GM12878 (cell line): ENCODE measurements around the gene MMP10.

ENCODE experiments used
- BACH1 ChIP-seq: fragments of 450-650 bp; IDR thresholded peaks from 2 replicates; pipeline ENCODE4 v1.6.1; 2017; ENCODE audit warnings: mild to moderate bottlenecking, borderline replicate concordance
- CBFB ChIP-seq: IDR thresholded peaks from 2 replicates; pipeline ENCODE4 v1.6.1; 2016; ENCODE audit warnings: antibody characterized with exemption, low read depth
- FOS ChIP-seq: IDR thresholded peaks from 3 replicates; pipeline ENCODE4 v1.6.1; 2011; ENCODE audit warnings: borderline replicate concordance; ENCODE audit not compliant: insufficient read length; ENCODE audit errors: extremely low read depth
- FOXM1 ChIP-seq: IDR thresholded peaks from 2 replicates; pipeline ENCODE4 v1.6.1; 2012; ENCODE audit warnings: low read depth, mild to moderate bottlenecking, inconsistent platforms, low read length, moderate library complexity
- MYB ChIP-seq: fragments of 150-350 bp; IDR thresholded peaks from 2 replicates; pipeline ENCODE4 v1.6.1; 2014; ENCODE audit warnings: mild to moderate bottlenecking, low read depth, low read length, borderline replicate concordance
- SP1 ChIP-seq: IDR thresholded peaks from one replicate; pipeline ENCODE4 v1.6.1; 2011; ENCODE audit warnings: low read depth, low read length
- STAT1 ChIP-seq: fragments of 450-650 bp; conservative IDR thresholded peaks from 2 replicates; pipeline ENCODE4 v1.6.1; 2014; ENCODE audit warnings: antibody characterized with exemption, mild to moderate bottlenecking
- TAF1 ChIP-seq: IDR thresholded peaks from 2 replicates; pipeline ENCODE4 v1.6.1; 2011; ENCODE audit warnings: mild to moderate bottlenecking, low read depth, low read length, borderline replicate concordance
- ZNF274 ChIP-seq: IDR thresholded peaks from one replicate; pipeline ENCODE4 v1.8.0; 2011; ENCODE audit not compliant: insufficient read length, insufficient read depth
- TF ChIP-seq, protein P1 (sequence below), 3 experiments: IDR thresholded peaks in 2 of 3; conservative IDR thresholded peaks in 1 of 3; 2 replicates each; pipeline ENCODE4 v1.5.1; 2011; ENCODE audit warnings: low read depth in 3 of 3, low read length in 3 of 3, mild to moderate bottlenecking in 3 of 3, control low read depth in 2 of 3, moderate library complexity in 2 of 3, inconsistent platforms in 1 of 3, mixed read lengths in 1 of 3; ENCODE audit not compliant: control insufficient read depth in 2 of 3, insufficient read depth in 1 of 3; ENCODE audit errors: extremely low read depth in 1 of 3
- TF ChIP-seq, protein P2 (sequence below): fragments of 450-650 bp; IDR thresholded peaks from 2 replicates; pipeline ENCODE4 v1.6.1; 2017; ENCODE audit warnings: mild to moderate bottlenecking, moderate library complexity
- TF ChIP-seq, protein P3 (sequence below): IDR thresholded peaks from 2 replicates; pipeline ENCODE4 v1.6.1; 2012; ENCODE audit warnings: low read depth, low read length, improper control_type of control experiment

DNA sequence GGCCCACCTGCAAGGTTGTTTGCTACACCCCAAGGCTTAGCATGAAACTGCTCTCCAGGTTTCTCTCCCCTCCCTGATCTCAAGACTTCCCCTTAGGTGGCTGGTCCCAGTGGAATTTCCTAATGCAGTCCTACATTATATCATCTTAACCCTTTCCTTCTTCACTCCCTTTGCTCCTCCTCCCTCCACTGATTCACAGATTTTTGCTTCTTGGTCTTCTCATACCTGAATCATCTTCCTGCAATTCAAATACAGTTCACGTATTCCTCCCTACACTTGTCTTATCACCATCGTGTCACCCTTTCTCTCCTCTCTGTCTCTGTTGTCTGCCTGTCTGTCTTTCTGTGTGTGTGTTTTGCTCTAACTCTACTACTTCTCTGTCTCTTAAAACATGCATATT lies 17.0 kb downstream of the MMP10 start:
- TF ChIP-seq FOS (no peak), ZNF274 (no peak), FOXM1 (no peak), MYB (no peak), SP1 (no peak), CBFB (no peak), BACH1 (no peak), STAT1 (no peak), TAF1 (no peak)
- TF ChIP-seq, protein P1, sequence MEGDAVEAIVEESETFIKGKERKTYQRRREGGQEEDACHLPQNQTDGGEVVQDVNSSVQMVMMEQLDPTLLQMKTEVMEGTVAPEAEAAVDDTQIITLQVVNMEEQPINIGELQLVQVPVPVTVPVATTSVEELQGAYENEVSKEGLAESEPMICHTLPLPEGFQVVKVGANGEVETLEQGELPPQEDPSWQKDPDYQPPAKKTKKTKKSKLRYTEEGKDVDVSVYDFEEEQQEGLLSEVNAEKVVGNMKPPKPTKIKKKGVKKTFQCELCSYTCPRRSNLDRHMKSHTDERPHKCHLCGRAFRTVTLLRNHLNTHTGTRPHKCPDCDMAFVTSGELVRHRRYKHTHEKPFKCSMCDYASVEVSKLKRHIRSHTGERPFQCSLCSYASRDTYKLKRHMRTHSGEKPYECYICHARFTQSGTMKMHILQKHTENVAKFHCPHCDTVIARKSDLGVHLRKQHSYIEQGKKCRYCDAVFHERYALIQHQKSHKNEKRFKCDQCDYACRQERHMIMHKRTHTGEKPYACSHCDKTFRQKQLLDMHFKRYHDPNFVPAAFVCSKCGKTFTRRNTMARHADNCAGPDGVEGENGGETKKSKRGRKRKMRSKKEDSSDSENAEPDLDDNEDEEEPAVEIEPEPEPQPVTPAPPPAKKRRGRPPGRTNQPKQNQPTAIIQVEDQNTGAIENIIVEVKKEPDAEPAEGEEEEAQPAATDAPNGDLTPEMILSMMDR (IDR thresholded peaks at IDR 0.05 in 2 of 3, conservative IDR thresholded peaks at IDR 0.05 in 1 of 3; ENCODE audit: control insufficient read depth in 2 of 3, extremely low read depth in 1 of 3, insufficient read depth in 1 of 3, low read depth in 3 of 3, low read length in 3 of 3) = no peak
- TF ChIP-seq, protein P2, sequence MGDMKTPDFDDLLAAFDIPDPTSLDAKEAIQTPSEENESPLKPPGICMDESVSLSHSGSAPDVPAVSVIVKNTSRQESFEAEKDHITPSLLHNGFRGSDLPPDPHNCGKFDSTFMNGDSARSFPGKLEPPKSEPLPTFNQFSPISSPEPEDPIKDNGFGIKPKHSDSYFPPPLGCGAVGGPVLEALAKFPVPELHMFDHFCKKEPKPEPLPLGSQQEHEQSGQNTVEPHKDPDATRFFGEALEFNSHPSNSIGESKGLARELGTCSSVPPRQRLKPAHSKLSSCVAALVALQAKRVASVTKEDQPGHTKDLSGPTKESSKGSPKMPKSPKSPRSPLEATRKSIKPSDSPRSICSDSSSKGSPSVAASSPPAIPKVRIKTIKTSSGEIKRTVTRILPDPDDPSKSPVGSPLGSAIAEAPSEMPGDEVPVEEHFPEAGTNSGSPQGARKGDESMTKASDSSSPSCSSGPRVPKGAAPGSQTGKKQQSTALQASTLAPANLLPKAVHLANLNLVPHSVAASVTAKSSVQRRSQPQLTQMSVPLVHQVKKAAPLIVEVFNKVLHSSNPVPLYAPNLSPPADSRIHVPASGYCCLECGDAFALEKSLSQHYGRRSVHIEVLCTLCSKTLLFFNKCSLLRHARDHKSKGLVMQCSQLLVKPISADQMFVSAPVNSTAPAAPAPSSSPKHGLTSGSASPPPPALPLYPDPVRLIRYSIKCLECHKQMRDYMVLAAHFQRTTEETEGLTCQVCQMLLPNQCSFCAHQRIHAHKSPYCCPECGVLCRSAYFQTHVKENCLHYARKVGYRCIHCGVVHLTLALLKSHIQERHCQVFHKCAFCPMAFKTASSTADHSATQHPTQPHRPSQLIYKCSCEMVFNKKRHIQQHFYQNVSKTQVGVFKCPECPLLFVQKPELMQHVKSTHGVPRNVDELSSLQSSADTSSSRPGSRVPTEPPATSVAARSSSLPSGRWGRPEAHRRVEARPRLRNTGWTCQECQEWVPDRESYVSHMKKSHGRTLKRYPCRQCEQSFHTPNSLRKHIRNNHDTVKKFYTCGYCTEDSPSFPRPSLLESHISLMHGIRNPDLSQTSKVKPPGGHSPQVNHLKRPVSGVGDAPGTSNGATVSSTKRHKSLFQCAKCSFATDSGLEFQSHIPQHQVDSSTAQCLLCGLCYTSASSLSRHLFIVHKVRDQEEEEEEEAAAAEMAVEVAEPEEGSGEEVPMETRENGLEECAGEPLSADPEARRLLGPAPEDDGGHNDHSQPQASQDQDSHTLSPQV = no peak
- TF ChIP-seq, protein P3, sequence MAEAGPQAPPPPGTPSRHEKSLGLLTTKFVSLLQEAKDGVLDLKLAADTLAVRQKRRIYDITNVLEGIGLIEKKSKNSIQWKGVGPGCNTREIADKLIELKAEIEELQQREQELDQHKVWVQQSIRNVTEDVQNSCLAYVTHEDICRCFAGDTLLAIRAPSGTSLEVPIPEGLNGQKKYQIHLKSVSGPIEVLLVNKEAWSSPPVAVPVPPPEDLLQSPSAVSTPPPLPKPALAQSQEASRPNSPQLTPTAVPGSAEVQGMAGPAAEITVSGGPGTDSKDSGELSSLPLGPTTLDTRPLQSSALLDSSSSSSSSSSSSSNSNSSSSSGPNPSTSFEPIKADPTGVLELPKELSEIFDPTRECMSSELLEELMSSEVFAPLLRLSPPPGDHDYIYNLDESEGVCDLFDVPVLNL = no peak
